GM23338 (cell line): ENCODE measurements around the gene GPT2.

Experiments used
- CREB1 ChIP-seq: fragments of 250-450 bp; sonication (Bioruptor Pico); IDR thresholded peaks from 2 replicates; pipeline ENCODE4 v1.5.0; 2020; ENCODE audit warnings: low read depth, mild to moderate bottlenecking, moderate library complexity
- CTCF ChIP-seq, 2 experiments: fragments of 200-600 bp in 1 of 2; sonication (generic) in 1 of 2; conservative IDR thresholded peaks; 2 replicates each; pipeline versions ENCODE4 v1.5.1 to v1.6.1; 2016 to 2017; ENCODE audit warnings: antibody characterized with exemption in 2 of 2, low read depth in 2 of 2, mild to moderate bottlenecking in 2 of 2, moderate library complexity in 1 of 2
- ETS1 ChIP-seq: IDR thresholded peaks from 2 replicates; pipeline ENCODE4 v1.6.1; 2016; ENCODE audit warnings: antibody characterized with exemption
- EZH2 ChIP-seq: fragments of 200-600 bp; sonication (generic); IDR thresholded peaks from one replicate; pipeline ENCODE4 v1.8.0; 2017; ENCODE audit warnings: antibody characterized with exemption, mild to moderate bottlenecking, low read depth; ENCODE audit not compliant: unreplicated experiment
- EZH2phosphoT487 ChIP-seq: fragments of 200-600 bp; sonication (generic); IDR thresholded peaks from one replicate; pipeline ENCODE4 v1.8.1; 2018; ENCODE audit warnings: antibody characterized with exemption; ENCODE audit not compliant: unreplicated experiment
- NANOG ChIP-seq: IDR thresholded peaks from 2 replicates; pipeline ENCODE4 v1.6.1; 2016; ENCODE audit warnings: antibody characterized with exemption, borderline replicate concordance
- POLR2AphosphoS5 ChIP-seq: IDR thresholded peaks from 2 replicates; pipeline ENCODE4 v1.6.1; 2016; ENCODE audit warnings: antibody characterized with exemption, low read depth
- REST ChIP-seq: IDR thresholded peaks from one replicate; pipeline ENCODE4 v1.6.1; 2018; ENCODE audit warnings: antibody characterized with exemption; ENCODE audit not compliant: unreplicated experiment
- STAT1 ChIP-seq: IDR thresholded peaks from one replicate; pipeline ENCODE4 v1.6.1; 2016; ENCODE audit warnings: antibody characterized with exemption; ENCODE audit not compliant: unreplicated experiment
- ZNF114 ChIP-seq: fragments of 250-450 bp; sonication (Bioruptor Pico); IDR thresholded peaks from 2 replicates; pipeline ENCODE4 v1.5.0; 2020; ENCODE audit warnings: mild to moderate bottlenecking, moderate library complexity
- ZNF331 ChIP-seq: fragments of 250-450 bp; sonication (Bioruptor Pico); IDR thresholded peaks from 2 replicates; pipeline ENCODE4 v1.5.0; 2020; ENCODE audit warnings: low read depth, mild to moderate bottlenecking, moderate library complexity

GRCh38 chr16:46845952-46846351 is 38.2 kb upstream of the GPT2 start:
- no peak for TF ChIP-seq EZH2
- no peak for TF ChIP-seq CTCF (conservative IDR thresholded peaks at IDR 0.05; ENCODE audit: low read depth in 2 of 2)
- no peak for TF ChIP-seq POLR2AphosphoS5
- TF ChIP-seq NANOG: no peak
- no peak for TF ChIP-seq REST
- TF ChIP-seq STAT1: no peak
- TF ChIP-seq EZH2phosphoT487: no peak
- TF ChIP-seq ZNF114 (CRISPR knock-in tag): no peak
- no peak for TF ChIP-seq ZNF331 (CRISPR knock-in tag)
- TF ChIP-seq ETS1: no peak
- no peak for TF ChIP-seq CREB1 (CRISPR knock-in tag)
